Lower leg skin (tissue), 3 donors: ENCODE results near the gene TP53I13.

Source experiments
- CTCF ChIP-seq, 3 donors: fragments of 450-650 bp; IDR thresholded peaks; one replicate each; pipeline ENCODE4 v1.5.1; 2016; ENCODE audit warnings: antibody characterized with exemption in 3 of 3, mild to moderate bottlenecking in 3 of 3, moderate library complexity in 2 of 3
- POLR2A ChIP-seq, 2 donors: fragments of 450-650 bp; IDR thresholded peaks; one replicate each; pipeline ENCODE4 v1.6.1; 2016 to 2017; ENCODE audit warnings: antibody characterized with exemption in 2 of 2, mild to moderate bottlenecking in 1 of 2, moderate library complexity in 1 of 2

- TF ChIP-seq POLR2A (IDR thresholded peaks at IDR 0.05) (no peak), CTCF (IDR thresholded peaks at IDR 0.05) (no peak)
Observed at GRCh38 chr17:29582772-29583171, 14.3 kb downstream of the TP53I13 start.
